Stimulated activated CD8-positive, alpha-beta memory T cell treated with anti-CD3 and anti-CD28 coated beads, Interleukin-4, amount 100 ng/mL, for 4 hours (primary cell): ENCODE results near the gene SKIC2.
"Not testable (repeated sequence)": the region's sequence is repeated elsewhere in the genome, so short reads cannot be mapped to it uniquely, and the experiment has no call there.

ENCODE experiments used
- DNase-seq, 2 donors: peaks; one replicate each; pipeline ENCODE4 v3.0.0-alpha.2; 2020; ENCODE audit warnings: low read depth in 2 of 2, low spot score in 1 of 2

Gene SKIC2

DNA sequence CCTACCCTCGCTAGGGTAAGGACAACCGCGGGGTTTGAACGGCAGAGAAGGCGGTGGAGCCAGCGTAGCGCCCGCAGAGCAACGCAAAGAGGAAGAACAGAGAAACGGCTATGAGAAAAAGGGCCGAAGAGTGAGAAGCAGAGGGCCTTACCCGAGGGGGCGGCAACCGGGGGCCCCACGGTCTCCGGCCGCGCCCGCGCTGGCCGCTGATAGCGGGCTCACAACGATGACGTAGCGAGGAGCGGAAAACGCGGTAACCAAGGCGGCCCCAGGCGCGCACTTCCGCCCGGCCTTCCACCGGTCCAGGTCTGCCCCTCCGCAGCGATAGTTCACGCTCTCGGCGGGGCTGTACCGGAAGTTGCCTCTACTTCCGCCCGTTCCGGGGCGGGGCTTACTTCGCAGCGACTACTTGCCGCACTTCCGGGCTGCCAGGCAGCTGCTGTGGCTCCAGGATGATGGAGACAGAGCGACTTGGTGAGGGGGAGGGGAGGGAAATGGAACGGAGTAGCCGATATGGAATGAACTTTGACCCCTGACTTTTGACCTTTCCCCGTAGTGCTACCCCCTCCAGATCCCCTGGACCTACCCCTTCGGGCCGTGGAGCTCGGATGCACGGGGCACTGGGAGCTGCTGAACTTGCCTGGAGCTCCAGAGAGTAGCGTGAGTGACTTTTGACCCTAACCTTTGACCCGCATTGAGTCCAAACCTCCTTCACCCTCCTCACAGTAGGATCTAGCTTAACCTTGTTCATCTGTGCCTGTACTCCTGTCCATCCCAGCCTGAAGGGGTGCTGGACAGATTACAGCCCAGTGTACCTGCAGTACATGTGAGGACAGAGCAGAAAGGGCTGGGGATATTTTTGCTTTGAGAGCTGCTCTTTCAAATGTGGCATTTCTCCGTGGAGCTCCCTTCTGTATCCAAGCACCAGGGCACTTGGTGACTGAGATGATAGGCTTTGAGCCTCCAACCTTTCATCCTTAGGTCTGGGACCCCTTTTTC is at the start of gene SKIC2, which contains the start of gene NELFE:
TSS of gene SKIC2 (plus strand) at position 435 of the 999 bp plus-strand sequence. CDS start at position 453, 18 bp downstream.
TSS of gene NELFE (minus strand) at position 231 of the 999 bp plus-strand sequence. CDS start 525 bp downstream, outside the sequence.
- DNase-seq = peak; percentile 96

DNA sequence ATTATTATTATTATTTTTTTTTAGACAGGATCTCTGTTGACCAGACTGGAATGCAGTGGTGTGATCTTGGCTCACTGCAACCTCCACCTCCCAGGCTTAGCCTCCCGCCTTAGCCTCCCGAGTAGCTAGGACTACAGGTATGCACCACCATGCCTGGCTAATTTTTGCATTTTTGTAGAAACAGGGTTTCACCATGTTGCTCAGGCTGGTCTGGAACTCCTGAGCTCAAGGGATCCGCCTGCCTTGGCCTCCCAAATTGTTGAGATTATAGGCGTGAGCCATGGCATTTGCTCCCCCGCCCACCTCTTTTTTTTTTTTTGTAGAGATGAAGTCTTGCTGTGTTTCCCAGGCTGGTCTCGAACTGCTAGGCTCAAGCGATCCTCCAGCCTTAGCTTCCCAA is 49.7 kb upstream of the SKIC2 start:
- not testable (repeated sequence) for DNase-seq

DNA sequence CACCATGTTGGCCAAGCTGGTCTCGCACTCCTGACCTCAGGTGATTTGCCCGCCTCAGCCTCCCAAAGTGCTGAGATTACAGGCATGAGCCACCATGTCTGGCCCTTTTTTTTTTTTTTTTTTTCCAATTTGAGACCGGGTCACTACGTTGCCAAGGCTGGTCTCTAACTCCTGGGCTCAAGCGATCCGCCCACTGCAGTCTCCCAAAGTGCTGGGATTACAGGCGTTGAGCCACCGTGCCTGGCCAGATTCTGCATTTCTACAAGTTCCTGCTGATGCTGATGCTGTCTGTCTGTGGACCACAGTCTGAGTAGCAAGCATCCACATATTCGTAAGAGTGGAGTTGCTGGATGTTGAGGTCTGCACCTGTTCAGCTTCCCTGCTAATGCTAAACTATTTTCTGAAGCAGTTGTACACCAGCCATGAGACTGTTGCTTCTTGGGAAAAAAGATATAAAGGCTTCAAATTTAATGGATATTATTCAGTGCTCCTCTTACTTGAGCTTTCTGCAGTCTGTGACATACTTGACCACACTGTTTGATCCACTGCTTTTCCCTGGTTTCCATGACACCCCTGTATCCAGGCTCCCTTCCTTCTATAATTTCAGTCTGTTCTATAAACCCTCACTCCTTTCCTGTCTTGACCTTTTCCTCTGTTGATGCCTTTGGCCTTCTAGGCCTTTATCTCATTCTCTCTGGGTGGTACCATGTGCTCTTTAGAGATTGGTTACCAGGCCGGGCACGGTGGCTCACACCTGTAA is 47.0 kb upstream of the SKIC2 start:
- no peak for DNase-seq

GRCh38 chr6:31915351-31915750 is 43.6 kb upstream of the SKIC2 start:
- no peak for DNase-seq

- no peak for DNase-seq
Measured at GRCh38 chr6:31915756-31916155, 43.2 kb upstream of the SKIC2 start.

GRCh38 chr6:31918069-31918720 is 40.8 kb upstream of the SKIC2 start:
- no peak for DNase-seq

DNA sequence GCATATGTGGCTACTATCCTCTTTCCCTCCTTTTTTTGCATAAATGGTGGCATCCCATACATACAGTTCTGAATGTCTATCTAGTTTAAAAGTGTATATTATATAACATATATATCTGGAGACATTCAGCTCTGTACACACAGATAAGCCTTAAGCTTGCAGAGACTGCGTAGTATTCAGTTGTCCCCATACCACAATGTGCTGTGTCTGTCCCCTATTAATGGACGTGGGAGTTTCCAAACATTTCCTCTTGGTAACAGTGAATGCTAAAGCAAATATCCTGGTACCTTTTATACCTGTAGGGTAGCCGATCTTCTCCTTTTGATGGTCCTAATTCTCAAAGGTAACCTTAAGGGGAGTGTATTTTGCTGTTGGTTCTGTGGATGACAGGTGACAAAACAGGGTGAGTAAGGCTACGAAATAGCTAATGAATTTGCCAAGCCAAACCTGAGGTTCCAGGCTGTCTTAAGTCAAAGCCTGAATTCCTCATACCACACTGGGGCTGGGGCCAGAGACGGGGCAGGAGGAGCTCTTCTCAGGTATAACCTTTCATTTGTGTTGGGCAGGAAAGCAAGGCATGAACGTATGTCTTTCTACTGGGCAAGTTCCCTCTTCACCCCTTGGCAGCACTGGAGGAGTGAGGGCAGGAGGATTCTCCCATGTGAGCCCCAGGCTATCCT is 39.2 kb upstream of the SKIC2 start:
- no peak for DNase-seq

- DNase-seq = no peak
Measured at GRCh38 chr6:31920811-31921210, 38.2 kb upstream of the SKIC2 start.

DNA sequence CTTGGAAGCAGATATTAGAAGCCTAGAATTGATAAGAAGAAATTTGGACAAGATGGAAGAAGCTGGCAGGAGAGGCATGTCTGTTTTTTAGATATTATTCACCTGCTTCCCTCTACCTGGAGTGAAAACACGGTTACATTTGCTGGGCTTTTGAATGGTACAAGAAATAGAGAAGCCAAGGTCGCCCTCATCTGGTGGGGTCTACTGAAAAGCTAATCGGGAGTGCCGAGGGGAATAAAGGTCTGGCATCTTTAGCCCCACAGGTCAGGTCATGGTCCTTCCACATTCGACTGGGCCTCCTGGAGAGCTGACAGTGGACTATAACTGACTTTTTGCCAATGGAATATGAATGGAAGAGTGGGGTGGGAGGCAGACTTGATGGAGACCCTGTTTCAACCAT is 36.0 kb upstream of the SKIC2 start:
- DNase-seq = no peak

DNA sequence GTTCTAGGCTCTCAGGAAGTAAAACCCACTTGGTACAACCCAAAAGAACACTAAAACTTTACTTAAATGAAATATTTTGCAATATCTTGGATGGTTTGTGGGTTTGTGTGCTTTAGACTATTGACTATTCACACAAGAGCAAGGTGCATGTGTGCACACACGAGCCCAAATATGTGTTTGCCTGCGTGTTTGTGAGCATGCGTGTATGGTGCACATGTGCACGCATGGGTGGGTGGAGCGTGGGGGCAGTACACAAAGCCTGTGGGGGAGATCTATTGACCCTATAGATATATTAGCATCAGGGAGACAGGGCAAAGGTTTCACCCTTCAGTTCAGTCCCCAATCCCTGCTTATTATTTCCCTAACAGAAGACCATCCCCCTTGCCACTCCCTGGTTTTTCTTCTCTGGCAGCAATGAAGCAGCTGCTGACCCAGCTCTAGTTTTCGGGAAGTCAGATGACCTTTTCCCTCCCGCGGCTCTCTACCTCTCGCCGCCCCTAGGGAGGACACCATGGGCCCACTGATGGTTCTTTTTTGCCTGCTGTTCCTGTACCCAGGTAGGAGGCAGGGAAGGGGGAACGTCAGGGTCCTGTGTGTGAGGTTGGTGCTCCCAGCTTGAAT is 31.6 kb upstream of the SKIC2 start, which contains the start of gene C2:
TSS of gene C2 (plus strand) at position 476 of the 621 bp plus-strand sequence. CDS start at position 512, 36 bp downstream.
- no peak for DNase-seq

DNA sequence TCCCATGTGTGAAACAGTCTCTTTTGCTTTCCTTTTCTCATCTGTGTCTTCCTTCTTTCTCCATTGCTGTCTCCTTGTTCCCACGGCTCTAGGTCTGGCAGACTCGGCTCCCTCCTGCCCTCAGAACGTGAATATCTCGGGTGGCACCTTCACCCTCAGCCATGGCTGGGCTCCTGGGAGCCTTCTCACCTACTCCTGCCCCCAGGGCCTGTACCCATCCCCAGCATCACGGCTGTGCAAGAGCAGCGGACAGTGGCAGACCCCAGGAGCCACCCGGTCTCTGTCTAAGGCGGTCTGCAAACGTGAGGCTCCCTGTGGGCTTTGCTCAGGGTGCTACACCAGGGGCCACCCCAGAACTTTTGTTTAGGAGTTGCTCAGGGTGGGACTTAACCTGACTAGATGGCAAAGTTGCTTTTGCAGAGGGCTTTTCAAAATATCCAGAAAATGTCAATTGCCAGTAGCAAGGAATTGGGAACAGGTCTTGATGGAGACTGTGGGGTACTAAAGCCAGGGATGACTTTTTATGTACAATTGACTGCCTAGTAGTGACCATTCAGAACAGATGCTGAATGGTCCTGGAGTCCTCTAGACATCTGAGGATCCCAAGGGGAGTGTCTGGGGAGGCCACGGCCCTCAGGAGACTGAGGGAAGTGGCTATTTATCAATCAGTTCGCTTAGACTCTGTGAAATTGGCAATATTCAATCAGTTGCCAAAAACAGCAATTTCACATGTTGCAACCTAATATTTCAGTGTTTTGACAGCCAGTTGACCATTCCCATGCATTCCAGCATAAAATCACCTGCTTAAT is 30.9 kb upstream of the SKIC2 start:
- no peak for DNase-seq

GRCh38 chr6:31928672-31928939 is 30.4 kb upstream of the SKIC2 start:
- no peak for DNase-seq

DNA sequence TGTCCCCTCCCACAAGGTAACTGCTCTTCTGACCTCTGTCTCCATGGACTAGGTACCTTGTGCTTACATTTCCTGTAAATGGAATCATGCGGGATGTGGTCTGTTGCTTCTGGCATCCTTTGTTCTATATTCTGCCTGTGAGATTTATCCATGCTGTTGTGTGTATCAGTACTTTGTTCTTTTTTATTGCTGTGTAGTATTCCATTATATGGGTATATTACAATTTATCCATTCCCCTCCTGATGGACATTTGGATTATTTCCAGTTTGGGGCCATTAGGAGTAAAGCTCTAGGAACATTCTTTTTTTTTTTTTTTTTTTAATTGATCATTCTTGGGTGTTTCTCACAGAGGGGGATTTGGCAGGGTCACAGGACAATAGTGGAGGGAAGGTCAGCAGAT is 28.0 kb upstream of the SKIC2 start:
- DNase-seq = no peak

GRCh38 chr6:31932137-31932536 is 26.8 kb upstream of the SKIC2 start:
- not testable (repeated sequence) for DNase-seq

DNA sequence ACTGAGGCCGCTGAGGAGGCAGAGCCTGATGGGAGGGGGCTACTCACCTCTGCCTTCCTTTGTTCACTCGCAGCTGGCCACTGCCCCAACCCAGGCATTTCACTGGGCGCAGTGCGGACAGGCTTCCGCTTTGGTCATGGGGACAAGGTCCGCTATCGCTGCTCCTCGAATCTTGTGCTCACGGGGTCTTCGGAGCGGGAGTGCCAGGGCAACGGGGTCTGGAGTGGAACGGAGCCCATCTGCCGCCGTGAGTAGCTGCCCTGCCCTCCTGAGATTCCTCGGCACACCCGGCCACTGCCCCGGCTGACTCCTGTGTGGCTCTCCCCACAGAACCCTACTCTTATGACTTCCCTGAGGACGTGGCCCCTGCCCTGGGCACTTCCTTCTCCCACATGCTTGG is 25.4 kb upstream of the SKIC2 start:
- no peak for DNase-seq

GRCh38 chr6:31935021-31935420 is 24.0 kb upstream of the SKIC2 start:
- DNase-seq = no peak

GRCh38 chr6:31935823-31936222 is 23.2 kb upstream of the SKIC2 start:
- DNase-seq = no peak

- no peak for DNase-seq
Measured at GRCh38 chr6:31940256-31940664, 18.7 kb upstream of the SKIC2 start.

GRCh38 chr6:31943742-31944141 is 15.2 kb upstream of the SKIC2 start:
- no peak for DNase-seq

DNA sequence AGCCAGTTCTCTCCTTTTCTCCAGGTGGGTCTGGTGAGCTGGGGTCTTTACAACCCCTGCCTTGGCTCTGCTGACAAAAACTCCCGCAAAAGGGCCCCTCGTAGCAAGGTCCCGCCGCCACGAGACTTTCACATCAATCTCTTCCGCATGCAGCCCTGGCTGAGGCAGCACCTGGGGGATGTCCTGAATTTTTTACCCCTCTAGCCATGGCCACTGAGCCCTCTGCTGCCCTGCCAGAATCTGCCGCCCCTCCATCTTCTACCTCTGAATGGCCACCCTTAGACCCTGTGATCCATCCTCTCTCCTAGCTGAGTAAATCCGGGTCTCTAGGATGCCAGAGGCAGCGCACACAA is 13.8 kb upstream of the SKIC2 start:
- DNase-seq = no peak
